ENCODE data around the gene ZFAND3. TPM values are rescaled to one million over a fixed set of nuclear protein-coding genes. Genes with fewer than 3 reads are reported as not detected.

Gene ZFAND3
- polyA plus RNA-seq, 2 of the 4 experiments (the other 2 are of a cell fraction): 12.0 to 50.0 TPM

DNA sequence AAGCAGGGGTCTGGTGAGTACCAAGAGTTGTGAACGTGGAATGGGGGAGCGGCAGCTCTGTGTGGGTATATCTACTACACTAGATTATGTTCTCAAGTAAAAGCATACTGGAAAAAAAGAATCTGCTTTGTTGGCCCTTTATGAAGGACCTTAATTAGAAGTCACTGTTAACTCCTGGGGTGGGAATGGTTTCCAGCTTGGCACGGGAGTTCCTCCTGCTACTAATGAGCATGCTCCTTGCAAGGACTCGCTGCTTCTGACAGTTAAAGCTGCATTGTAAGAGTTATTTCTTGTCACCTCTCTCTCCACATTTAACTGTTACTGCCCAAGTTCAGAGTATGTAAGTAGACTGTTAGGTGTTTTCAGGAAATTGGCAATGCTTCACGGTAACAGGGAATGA lies 292.7 kb downstream of the ZFAND3 start:
- CTCF ChIA-PET: no interaction called here
- FAIRE-seq: no peak
- POLR2A ChIA-PET: no interaction called here

DNA sequence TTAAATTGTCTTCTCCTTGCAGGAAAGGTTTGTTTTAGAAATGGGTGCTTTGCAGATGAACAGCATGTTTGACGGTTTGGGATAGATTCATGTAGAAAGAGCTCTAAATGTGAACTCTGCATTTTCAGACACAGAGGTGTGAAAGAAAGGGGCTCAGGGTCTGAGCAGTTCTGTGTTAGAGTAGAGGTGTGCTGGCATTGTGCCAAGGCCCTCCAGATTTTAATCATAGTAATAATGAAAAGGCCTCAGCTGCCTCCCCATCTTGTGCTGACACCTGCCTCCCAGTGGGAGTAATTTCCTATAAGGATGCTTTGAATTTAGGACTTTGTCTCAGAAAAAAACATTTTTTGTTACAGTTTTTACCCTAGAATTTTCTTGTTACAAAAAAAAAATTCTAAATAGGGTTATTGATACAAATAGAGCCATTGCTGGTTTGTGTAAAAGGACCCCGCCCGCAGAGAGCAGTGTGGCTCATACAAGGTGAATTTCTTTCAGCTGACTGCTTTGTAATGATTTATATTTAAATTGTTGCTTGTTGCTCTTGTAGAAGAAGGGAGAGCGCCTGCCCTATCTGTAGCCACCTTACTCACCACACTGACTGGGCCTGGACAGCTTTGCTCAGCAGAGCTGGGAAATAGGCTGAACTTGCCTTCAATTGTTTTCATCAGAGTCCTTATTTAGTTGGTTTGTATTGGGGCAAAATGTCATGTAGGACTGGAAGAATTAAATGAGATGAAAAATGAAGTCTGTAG lies 294.5 kb downstream of the ZFAND3 start:
- POLR2A ChIA-PET: no interaction called here

More for the DNA sequence above, 292.7 kb downstream of the ZFAND3 start:
- Histone ChIP-seq H3K4me2 (no peak overlapping the region), H3K9me3 (no peaks in the 10 kb centered on the region), H3K4me3 (no peak overlapping the region), H3K4me1 (no peaks in the 10 kb centered on the region), H3K27ac (no peak overlapping the region)
- no peak for DNase-seq (ENCODE audit: low read depth in 1 of 2, low spot score in 1 of 2)
- WGBS (ENCODE audit: missing lambda C conversion rate): over 99% methylated on average over 5 of the region's 5 CpGs
- no peak for ATAC-seq
- TF ChIP-seq ZC3H11A (IDR thresholded peaks at IDR 0.05) (no peak), HEYL (CRISPR knock-in tag; IDR thresholded peaks at IDR 0.05) (no peak), FOSL2 (IDR thresholded peaks at IDR 0.05) (no peak), FOSL2 (CRISPR knock-in tag; IDR thresholded peaks at IDR 0.05) (no peak), PHF8 (IDR thresholded peaks at IDR 0.05; ENCODE audit: borderline replicate concordance, low read depth) (no peak), POLR2A (IDR thresholded peaks at IDR 0.05; ENCODE audit: low read length) (no peak), CEBPB (IDR thresholded peaks at IDR 0.05) (no peak), TFCP2L1 (CRISPR knock-in tag; IDR thresholded peaks at IDR 0.05) (no peak), TP53 (CRISPR knock-in tag; IDR thresholded peaks at IDR 0.05) (no peak), ZSCAN20 (CRISPR knock-in tag; IDR thresholded peaks at IDR 0.05) (no peak), JUN (IDR thresholded peaks at IDR 0.05) (no peak), POLR2AphosphoS2 (conservative IDR thresholded peaks at IDR 0.05; ENCODE audit: low read length) (no peak), CBX8 (IDR thresholded peaks at IDR 0.05) (no peak), CHD2 (IDR thresholded peaks at IDR 0.05; ENCODE audit: low read length, partially characterized antibody) (no peak), EHMT2 (IDR thresholded peaks at IDR 0.05; ENCODE audit: low read depth) (no peak), EHF (CRISPR knock-in tag; IDR thresholded peaks at IDR 0.05) (no peak), RFX5 (IDR thresholded peaks at IDR 0.05) (no peak)
- TF ChIP-seq, protein P1, sequence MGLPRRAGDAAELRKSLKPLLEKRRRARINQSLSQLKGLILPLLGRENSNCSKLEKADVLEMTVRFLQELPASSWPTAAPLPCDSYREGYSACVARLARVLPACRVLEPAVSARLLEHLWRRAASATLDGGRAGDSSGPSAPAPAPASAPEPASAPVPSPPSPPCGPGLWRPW (IDR thresholded peaks at IDR 0.05): no peak
- TF ChIP-seq, protein P2, sequence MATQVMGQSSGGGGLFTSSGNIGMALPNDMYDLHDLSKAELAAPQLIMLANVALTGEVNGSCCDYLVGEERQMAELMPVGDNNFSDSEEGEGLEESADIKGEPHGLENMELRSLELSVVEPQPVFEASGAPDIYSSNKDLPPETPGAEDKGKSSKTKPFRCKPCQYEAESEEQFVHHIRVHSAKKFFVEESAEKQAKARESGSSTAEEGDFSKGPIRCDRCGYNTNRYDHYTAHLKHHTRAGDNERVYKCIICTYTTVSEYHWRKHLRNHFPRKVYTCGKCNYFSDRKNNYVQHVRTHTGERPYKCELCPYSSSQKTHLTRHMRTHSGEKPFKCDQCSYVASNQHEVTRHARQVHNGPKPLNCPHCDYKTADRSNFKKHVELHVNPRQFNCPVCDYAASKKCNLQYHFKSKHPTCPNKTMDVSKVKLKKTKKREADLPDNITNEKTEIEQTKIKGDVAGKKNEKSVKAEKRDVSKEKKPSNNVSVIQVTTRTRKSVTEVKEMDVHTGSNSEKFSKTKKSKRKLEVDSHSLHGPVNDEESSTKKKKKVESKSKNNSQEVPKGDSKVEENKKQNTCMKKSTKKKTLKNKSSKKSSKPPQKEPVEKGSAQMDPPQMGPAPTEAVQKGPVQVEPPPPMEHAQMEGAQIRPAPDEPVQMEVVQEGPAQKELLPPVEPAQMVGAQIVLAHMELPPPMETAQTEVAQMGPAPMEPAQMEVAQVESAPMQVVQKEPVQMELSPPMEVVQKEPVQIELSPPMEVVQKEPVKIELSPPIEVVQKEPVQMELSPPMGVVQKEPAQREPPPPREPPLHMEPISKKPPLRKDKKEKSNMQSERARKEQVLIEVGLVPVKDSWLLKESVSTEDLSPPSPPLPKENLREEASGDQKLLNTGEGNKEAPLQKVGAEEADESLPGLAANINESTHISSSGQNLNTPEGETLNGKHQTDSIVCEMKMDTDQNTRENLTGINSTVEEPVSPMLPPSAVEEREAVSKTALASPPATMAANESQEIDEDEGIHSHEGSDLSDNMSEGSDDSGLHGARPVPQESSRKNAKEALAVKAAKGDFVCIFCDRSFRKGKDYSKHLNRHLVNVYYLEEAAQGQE (IDR thresholded peaks at IDR 0.05): no peak
- TF ChIP-seq, protein P3, sequence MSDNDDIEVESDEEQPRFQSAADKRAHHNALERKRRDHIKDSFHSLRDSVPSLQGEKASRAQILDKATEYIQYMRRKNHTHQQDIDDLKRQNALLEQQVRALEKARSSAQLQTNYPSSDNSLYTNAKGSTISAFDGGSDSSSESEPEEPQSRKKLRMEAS (IDR thresholded peaks at IDR 0.05): no peak

More for the DNA sequence above, 294.5 kb downstream of the ZFAND3 start:
- Histone ChIP-seq H3K4me3 (no peak overlapping the region), H3K4me2 (no peak overlapping the region), H3K27ac (no peak overlapping the region), H3K9me3 (no peaks in the 10 kb centered on the region), H3K4me1 (no peaks in the 10 kb centered on the region)
- no peak for TF ChIP-seq HDAC2 (IDR thresholded peaks at IDR 0.05)
- TF ChIP-seq HEYL (CRISPR knock-in tag; IDR thresholded peaks at IDR 0.05): no peak
- TF ChIP-seq JUN (IDR thresholded peaks at IDR 0.05): no peak
- TF ChIP-seq PHF8 (IDR thresholded peaks at IDR 0.05; ENCODE audit: borderline replicate concordance, low read depth): no peak
- no peak for TF ChIP-seq EHF (CRISPR knock-in tag; IDR thresholded peaks at IDR 0.05)
- TF ChIP-seq, protein P4, sequence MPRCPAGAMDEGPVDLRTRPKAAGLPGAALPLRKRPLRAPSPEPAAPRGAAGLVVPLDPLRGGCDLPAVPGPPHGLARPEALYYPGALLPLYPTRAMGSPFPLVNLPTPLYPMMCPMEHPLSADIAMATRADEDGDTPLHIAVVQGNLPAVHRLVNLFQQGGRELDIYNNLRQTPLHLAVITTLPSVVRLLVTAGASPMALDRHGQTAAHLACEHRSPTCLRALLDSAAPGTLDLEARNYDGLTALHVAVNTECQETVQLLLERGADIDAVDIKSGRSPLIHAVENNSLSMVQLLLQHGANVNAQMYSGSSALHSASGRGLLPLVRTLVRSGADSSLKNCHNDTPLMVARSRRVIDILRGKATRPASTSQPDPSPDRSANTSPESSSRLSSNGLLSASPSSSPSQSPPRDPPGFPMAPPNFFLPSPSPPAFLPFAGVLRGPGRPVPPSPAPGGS (IDR thresholded peaks at IDR 0.05): no peak
- TF ChIP-seq CEBPB (IDR thresholded peaks at IDR 0.05): no peak
- no peak for TF ChIP-seq KDM5A (IDR thresholded peaks at IDR 0.05)
- TF ChIP-seq RFX5 (IDR thresholded peaks at IDR 0.05): no peak
- TF ChIP-seq RARB (CRISPR knock-in tag; IDR thresholded peaks at IDR 0.05): no peak
- no peak for TF ChIP-seq HOXA7 (CRISPR knock-in tag; IDR thresholded peaks at IDR 0.05)
- TF ChIP-seq RAD21 (conservative IDR thresholded peaks at IDR 0.05 in 1 of 2, IDR thresholded peaks at IDR 0.05 in 1 of 2): no peak
- no peak for TF ChIP-seq RCOR1 (IDR thresholded peaks at IDR 0.05; ENCODE audit: low read depth, low read length)
- TF ChIP-seq ZFP36 (IDR thresholded peaks at IDR 0.05; ENCODE audit: borderline replicate concordance, partially characterized antibody): no peak
- no peak for TF ChIP-seq POLR2A (IDR thresholded peaks at IDR 0.05; ENCODE audit: low read length)
- no peak for TF ChIP-seq CHD2 (IDR thresholded peaks at IDR 0.05; ENCODE audit: low read length, partially characterized antibody)
- TF ChIP-seq, protein P5, sequence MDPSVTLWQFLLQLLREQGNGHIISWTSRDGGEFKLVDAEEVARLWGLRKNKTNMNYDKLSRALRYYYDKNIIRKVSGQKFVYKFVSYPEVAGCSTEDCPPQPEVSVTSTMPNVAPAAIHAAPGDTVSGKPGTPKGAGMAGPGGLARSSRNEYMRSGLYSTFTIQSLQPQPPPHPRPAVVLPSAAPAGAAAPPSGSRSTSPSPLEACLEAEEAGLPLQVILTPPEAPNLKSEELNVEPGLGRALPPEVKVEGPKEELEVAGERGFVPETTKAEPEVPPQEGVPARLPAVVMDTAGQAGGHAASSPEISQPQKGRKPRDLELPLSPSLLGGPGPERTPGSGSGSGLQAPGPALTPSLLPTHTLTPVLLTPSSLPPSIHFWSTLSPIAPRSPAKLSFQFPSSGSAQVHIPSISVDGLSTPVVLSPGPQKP (IDR thresholded peaks at IDR 0.05; ENCODE audit: low read depth, low read length): no peak
- TF ChIP-seq FOSB (CRISPR knock-in tag; IDR thresholded peaks at IDR 0.05): no peak
- DNase-seq (ENCODE audit: low read depth in 1 of 2, low spot score in 1 of 2) (no peak), FAIRE-seq (no peak), ATAC-seq (no peak)
- WGBS (ENCODE audit: missing lambda C conversion rate): 86% methylated on average over 4 of the region's 4 CpGs
- CTCF ChIA-PET: no interaction called here

Measured in A549 (cell line).